ENCODE data around the gene HDAC5. TPM values are rescaled to one million over a fixed set of nuclear protein-coding genes. Genes with fewer than 3 reads are reported as not detected.
"Not testable (repeated sequence)": the region's sequence is repeated elsewhere in the genome, so short reads cannot be mapped to it uniquely, and the experiment has no call there.

HDAC5 gene
- total and polyA plus RNA-seq, 4 donors, result 32.1 to 68.8 (median 54.0) TPM

GRCh38 chr17:44120851-44121605, 2.4 kb downstream of the HDAC5 start:
- H3K27me3 ChIP-seq (ENCODE audit: control insufficient read depth, insufficient read depth, low read length), result no peaks in the 10 kb centered on the region
- H3K4me3 ChIP-seq (ENCODE audit: low read depth, low read length), result peak overlapping the region; percentile 90
- whole genome bisulfite sequencing (ENCODE audit: insufficient coverage), result no CpG with 5 or more reads among the region's 9 CpGs

GRCh38 chr17:44120281-44120680, 3.2 kb downstream of the HDAC5 start:
- not testable (repeated sequence) for H3K27ac ChIP-seq (ENCODE audit: low read depth, low read length); DNase-seq (ENCODE audit: low read depth in 4 of 6, low spot score in 6 of 6); H3K27me3 ChIP-seq (ENCODE audit: control insufficient read depth, insufficient read depth, low read length); H3K9me3 ChIP-seq (ENCODE audit: control insufficient read depth, insufficient read depth, low read length); H3K4me3 ChIP-seq (ENCODE audit: low read depth, low read length)
- 92% methylated on average over 8 of the region's 11 CpGs for WGBS (ENCODE audit: insufficient coverage)
- H3K36me3 ChIP-seq (ENCODE audit: control insufficient read depth, insufficient read depth, low read length), result peaks cover 37% of the 10 kb centered on the region
- H3K4me1 ChIP-seq (ENCODE audit: control insufficient read depth, insufficient read depth, low read length), result peaks cover 62% of the 10 kb centered on the region

More at GRCh38 chr17:44120851-44121605, 2.4 kb downstream of the HDAC5 start:
- peaks cover 54% of the 10 kb centered on the region for H3K4me1 ChIP-seq (ENCODE audit: control insufficient read depth, insufficient read depth, low read length)
- peaks cover 30% of the 10 kb centered on the region for H3K36me3 ChIP-seq (ENCODE audit: control insufficient read depth, insufficient read depth, low read length)
- H3K27ac ChIP-seq (ENCODE audit: low read depth, low read length), result no peak overlapping the region
- no peaks in the 10 kb centered on the region for H3K9me3 ChIP-seq (ENCODE audit: control insufficient read depth, insufficient read depth, low read length)
- DNase-seq (ENCODE audit: low read depth in 4 of 6, low spot score in 6 of 6), result peak in 1 of 6 donors; percentile 73

- Histone ChIP-seq H3K9me3 (ENCODE audit: control insufficient read depth, insufficient read depth, low read length) (no peaks in the 10 kb centered on the region), H3K4me1 (ENCODE audit: control insufficient read depth, insufficient read depth, low read length) (peaks cover 65% of the 10 kb centered on the region), H3K27me3 (ENCODE audit: control insufficient read depth, insufficient read depth, low read length) (no peaks in the 10 kb centered on the region), H3K36me3 (ENCODE audit: control insufficient read depth, insufficient read depth, low read length) (peaks cover 39% of the 10 kb centered on the region), H3K27ac (ENCODE audit: low read depth, low read length) (no peak overlapping the region), H3K4me3 (ENCODE audit: low read depth, low read length) (no peak overlapping the region)
- no CpG with 5 or more reads among the region's 2 CpGs for WGBS (ENCODE audit: insufficient coverage)
- DNase-seq (ENCODE audit: low read depth in 4 of 6, low spot score in 6 of 6), result no peak
Measured at GRCh38 chr17:44119798-44120197, 3.6 kb downstream of the HDAC5 start.

- 83% methylated on average over 5 of the region's 5 CpGs for WGBS (ENCODE audit: insufficient coverage)
- Histone ChIP-seq H3K4me3 (ENCODE audit: low read depth, low read length) (no peak overlapping the region), H3K27me3 (ENCODE audit: control insufficient read depth, insufficient read depth, low read length) (no peaks in the 10 kb centered on the region)
Measured at GRCh38 chr17:44119062-44119461, 4.4 kb downstream of the HDAC5 start.

GRCh38 chr17:44118427-44119050, 4.9 kb downstream of the HDAC5 start:
- no peak for DNase-seq (ENCODE audit: low read depth in 4 of 6, low spot score in 6 of 6)
- no peak overlapping the region for H3K27ac ChIP-seq (ENCODE audit: low read depth, low read length)
- H3K27me3 ChIP-seq (ENCODE audit: control insufficient read depth, insufficient read depth, low read length), result no peaks in the 10 kb centered on the region
- H3K4me3 ChIP-seq (ENCODE audit: low read depth, low read length), result no peak overlapping the region
- H3K36me3 ChIP-seq (ENCODE audit: control insufficient read depth, insufficient read depth, low read length), result peaks cover 50% of the 10 kb centered on the region
- peaks cover 67% of the 10 kb centered on the region for H3K4me1 ChIP-seq (ENCODE audit: control insufficient read depth, insufficient read depth, low read length)
- no peaks in the 10 kb centered on the region for H3K9me3 ChIP-seq (ENCODE audit: control insufficient read depth, insufficient read depth, low read length)
- WGBS (ENCODE audit: insufficient coverage), result 61% methylated on average over 8 of the region's 10 CpGs

More at GRCh38 chr17:44119062-44119461, 4.4 kb downstream of the HDAC5 start:
- Histone ChIP-seq H3K36me3 (ENCODE audit: control insufficient read depth, insufficient read depth, low read length) (peaks cover 45% of the 10 kb centered on the region), H3K27ac (ENCODE audit: low read depth, low read length) (no peak overlapping the region), H3K9me3 (ENCODE audit: control insufficient read depth, insufficient read depth, low read length) (no peaks in the 10 kb centered on the region), H3K4me1 (ENCODE audit: control insufficient read depth, insufficient read depth, low read length) (peaks cover 66% of the 10 kb centered on the region)
- no peak for DNase-seq (ENCODE audit: low read depth in 4 of 6, low spot score in 6 of 6)

GRCh38 chr17:44117351-44117750, 6.1 kb downstream of the HDAC5 start:
- Histone ChIP-seq H3K36me3 (ENCODE audit: control insufficient read depth, insufficient read depth, low read length) (peaks cover 51% of the 10 kb centered on the region), H3K4me3 (ENCODE audit: low read depth, low read length) (no peak overlapping the region), H3K27me3 (ENCODE audit: control insufficient read depth, insufficient read depth, low read length) (no peaks in the 10 kb centered on the region), H3K4me1 (ENCODE audit: control insufficient read depth, insufficient read depth, low read length) (peaks cover 69% of the 10 kb centered on the region), H3K27ac (ENCODE audit: low read depth, low read length) (no peak overlapping the region), H3K9me3 (ENCODE audit: control insufficient read depth, insufficient read depth, low read length) (no peaks in the 10 kb centered on the region)
- no peak for DNase-seq (ENCODE audit: low read depth in 4 of 6, low spot score in 6 of 6)
- WGBS (ENCODE audit: insufficient coverage), result 71% methylated on average over 14 of the region's 18 CpGs

GRCh38 chr17:44115585-44116415, 7.6 kb downstream of the HDAC5 start:
- no peak for DNase-seq (ENCODE audit: low read depth in 4 of 6, low spot score in 6 of 6)
- Histone ChIP-seq H3K27me3 (ENCODE audit: control insufficient read depth, insufficient read depth, low read length) (no peaks in the 10 kb centered on the region), H3K36me3 (ENCODE audit: control insufficient read depth, insufficient read depth, low read length) (peaks cover 59% of the 10 kb centered on the region), H3K4me1 (ENCODE audit: control insufficient read depth, insufficient read depth, low read length) (peaks cover 71% of the 10 kb centered on the region), H3K9me3 (ENCODE audit: control insufficient read depth, insufficient read depth, low read length) (no peaks in the 10 kb centered on the region), H3K27ac (ENCODE audit: low read depth, low read length) (no peak overlapping the region), H3K4me3 (ENCODE audit: low read depth, low read length) (no peak overlapping the region)
- 44% methylated on average over 10 of the region's 11 CpGs for WGBS (ENCODE audit: insufficient coverage)

- no peak overlapping the region for H3K4me3 ChIP-seq (ENCODE audit: low read depth, low read length)
- 71% methylated on average over 5 of the region's 9 CpGs for whole genome bisulfite sequencing (ENCODE audit: insufficient coverage)
Measured at GRCh38 chr17:44113868-44114840, 9.3 kb downstream of the HDAC5 start.

GRCh38 chr17:44113382-44113781, 10.1 kb downstream of the HDAC5 start:
- no peaks in the 10 kb centered on the region for H3K9me3 ChIP-seq (ENCODE audit: control insufficient read depth, insufficient read depth, low read length)
- peaks cover 70% of the 10 kb centered on the region for H3K36me3 ChIP-seq (ENCODE audit: control insufficient read depth, insufficient read depth, low read length)
- 92% methylated on average over 1 of the region's 1 CpG for WGBS (ENCODE audit: insufficient coverage)
- H3K4me3 ChIP-seq (ENCODE audit: low read depth, low read length), result no peak overlapping the region
- DNase-seq (ENCODE audit: low read depth in 4 of 6, low spot score in 6 of 6), result no peak
- H3K27ac ChIP-seq (ENCODE audit: low read depth, low read length), result no peak overlapping the region
- H3K4me1 ChIP-seq (ENCODE audit: control insufficient read depth, insufficient read depth, low read length), result peaks cover 75% of the 10 kb centered on the region
- H3K27me3 ChIP-seq (ENCODE audit: control insufficient read depth, insufficient read depth, low read length), result no peaks in the 10 kb centered on the region

More at GRCh38 chr17:44113868-44114840, 9.3 kb downstream of the HDAC5 start:
- Histone ChIP-seq H3K36me3 (ENCODE audit: control insufficient read depth, insufficient read depth, low read length) (peaks cover 65% of the 10 kb centered on the region), H3K4me1 (ENCODE audit: control insufficient read depth, insufficient read depth, low read length) (peaks cover 75% of the 10 kb centered on the region), H3K27me3 (ENCODE audit: control insufficient read depth, insufficient read depth, low read length) (no peaks in the 10 kb centered on the region), H3K9me3 (ENCODE audit: control insufficient read depth, insufficient read depth, low read length) (no peaks in the 10 kb centered on the region), H3K27ac (ENCODE audit: low read depth, low read length) (peak overlapping the region; percentile 18)
- DNase-seq (ENCODE audit: low read depth in 4 of 6, low spot score in 6 of 6), result no peak

Measured in spinal cord (tissue), 10 donors.